NCI-H1092 treated with DMSO at 0.1 percent for 48 hours (cell line): Measurements from ENCODE around the gene DHX40.
"Not testable (repeated sequence)": the region's sequence is repeated elsewhere in the genome, so short reads cannot be mapped to it uniquely, and the experiment has no call there.

Experiments
- DNase-seq: peaks from one replicate; lab custom pipeline; 2025; lab: John Stamatoyannopoulos, UW

The DHX40 gene

DNA sequence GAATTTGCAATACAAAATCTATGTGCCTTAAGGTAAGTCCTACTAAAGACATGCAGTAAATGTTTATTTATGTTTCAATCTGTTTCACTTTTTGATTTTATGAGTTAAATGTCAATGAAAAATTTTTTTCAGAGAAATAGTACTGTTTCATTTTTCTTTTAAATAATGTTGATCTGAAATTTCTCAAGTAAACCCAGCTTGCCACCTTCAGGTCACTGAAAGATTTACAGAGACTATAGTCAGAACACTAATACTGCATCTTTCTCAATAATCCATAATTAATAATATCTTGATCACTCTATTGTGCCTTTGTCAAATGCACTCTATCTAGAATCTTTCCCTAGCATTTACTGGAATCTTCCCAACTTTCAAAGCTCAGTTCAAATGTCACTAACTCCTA is 6.5 kb upstream of the DHX40 start:
- no peak for DNase-seq

DNA sequence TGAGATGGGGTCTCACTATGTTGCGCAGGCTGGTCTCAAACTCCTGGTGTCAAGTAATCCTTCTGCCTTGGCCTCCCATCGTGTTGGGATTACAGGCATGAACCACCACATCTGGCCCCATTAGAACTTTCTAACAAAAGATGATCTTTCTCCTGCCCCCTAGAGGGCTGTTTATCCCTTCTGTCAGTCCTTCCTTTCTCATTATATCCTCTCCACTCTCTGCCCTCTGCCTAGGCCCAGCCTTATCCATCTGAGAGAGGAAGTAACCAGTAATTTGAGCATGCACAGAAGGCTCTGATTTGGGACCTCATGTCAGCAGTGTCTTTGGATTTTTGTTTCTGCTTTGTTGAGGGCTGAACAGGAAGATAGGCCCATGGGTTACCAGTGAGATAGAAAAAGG is 4.4 kb upstream of the DHX40 start:
- no peak for DNase-seq

DNA sequence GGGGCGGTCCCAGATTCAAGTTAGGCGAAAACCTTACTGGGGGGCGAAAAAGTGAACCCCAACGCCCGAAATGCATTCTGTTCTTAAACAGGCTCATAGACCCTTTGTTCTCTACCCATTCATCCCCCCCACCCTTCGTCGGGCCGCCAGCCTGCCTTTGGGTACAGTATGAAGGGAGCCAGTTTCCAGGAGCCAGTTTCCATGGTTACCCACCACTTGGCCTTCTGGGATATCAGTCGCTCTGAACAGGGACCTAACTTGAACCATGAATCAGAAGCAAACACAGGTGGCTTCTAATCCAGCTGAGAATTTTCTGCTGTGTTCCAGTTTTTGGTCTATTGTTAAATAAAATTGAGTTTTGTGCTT is 532 bp downstream of the DHX40 start:
- DNase-seq, result peak; percentile 71

DNA sequence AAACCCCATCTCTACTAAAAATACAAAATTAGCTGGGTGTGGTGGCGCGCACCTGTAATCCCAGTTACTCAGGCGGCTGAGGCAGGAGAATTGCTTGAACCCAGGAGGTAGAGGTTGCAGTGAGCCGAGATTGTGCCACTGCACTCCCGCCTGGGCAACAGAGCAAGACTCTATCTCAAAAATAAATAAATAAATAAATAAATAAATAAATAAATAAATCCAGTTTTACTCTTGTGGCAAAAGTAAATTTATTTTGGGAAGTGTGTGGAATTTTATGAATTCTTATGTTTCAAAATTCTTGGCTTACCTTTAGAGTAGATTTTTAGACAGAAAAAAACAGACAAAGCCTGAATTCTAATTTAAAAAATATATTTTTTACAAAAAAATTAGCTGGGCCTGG is 3.7 kb downstream of the DHX40 start:
- not testable (repeated sequence) for DNase-seq

DNA sequence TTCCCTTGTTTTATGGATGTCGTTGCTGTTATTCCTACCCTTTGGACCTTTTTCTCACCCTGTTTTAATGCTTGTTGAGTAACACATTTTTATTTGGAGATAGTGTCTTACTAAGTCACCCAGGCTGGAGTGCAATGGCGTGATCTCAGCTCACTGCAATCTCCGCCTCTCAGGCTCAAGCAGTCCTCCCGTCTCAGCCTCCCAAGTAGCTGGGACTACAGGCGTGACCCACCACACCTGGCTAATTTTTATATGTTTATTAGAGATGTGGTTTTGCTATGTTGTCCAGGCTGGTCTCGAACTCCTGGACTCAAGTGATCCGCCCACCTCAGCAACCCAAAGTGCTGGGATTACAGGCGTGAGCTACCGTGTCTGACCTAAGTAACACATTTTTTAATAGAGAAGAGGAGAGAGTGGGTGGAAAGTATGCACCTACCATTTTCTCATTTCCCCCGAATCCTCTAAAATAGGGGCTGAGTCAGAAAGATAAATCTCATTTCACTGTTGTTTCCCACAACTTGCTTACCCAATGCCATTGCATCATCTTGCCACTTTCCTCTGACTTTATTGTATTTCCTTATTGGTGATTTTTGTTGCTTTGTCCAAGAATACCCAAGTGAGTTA is 7.0 kb downstream of the DHX40 start:
- DNase-seq, result no peak

DNA sequence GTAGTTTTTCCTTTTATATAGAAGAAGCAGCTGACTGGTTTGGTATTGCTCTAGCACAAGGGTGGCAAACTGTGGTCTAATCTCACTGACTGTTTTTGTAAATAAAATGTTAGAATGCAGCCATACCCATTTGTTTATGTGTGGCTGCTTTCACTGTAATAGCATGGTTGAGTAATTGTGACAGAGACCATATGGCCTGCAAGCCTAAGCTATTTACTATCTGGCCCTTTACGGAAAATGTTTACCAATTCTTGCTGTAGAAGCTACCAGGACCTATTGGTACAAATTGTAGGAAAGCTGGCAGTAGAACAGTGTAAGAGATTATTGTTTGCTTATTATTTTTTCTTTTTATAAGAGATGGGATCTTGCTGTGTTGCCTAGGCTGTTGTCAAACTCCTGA is 18.8 kb downstream of the DHX40 start:
- DNase-seq, result not testable (repeated sequence)

DNA sequence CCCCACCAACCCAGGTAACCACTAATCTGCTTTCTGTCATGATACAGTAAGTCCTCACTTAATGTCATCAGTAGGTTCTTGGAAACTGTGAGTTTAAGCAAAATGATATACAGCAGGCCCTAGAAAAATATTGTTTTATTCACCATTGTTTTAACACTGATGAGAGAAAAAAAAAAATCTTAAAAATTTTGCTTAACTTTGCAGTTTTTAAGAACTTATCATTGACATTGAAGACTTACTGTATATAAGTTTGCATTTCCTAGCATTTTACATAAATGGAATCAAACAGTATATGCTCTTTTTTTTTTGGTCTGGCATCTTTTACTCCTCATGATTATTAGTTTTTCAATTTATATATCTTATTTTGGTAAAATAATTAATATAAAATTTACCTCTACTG is 34.8 kb downstream of the DHX40 start:
- no peak for DNase-seq

DNA sequence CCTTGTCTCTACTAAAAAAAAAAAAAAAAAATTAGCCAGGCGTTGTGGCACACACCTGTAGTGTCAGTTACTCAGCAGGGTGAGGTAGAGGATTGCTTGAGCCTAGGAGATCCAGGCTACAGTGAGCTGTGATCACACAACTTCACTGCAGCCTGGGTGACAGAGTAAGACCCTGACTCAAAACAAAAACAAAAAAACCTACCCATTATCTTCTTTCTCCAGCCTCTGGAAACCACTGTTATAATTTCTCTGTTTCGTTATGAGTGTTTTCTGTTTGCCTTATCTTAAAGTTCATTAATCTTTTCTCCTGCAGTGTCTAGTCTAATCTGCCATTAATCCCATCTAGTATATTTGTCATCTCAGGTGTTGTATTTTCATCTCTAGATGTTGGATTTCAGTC is 35.7 kb downstream of the DHX40 start:
- no peak for DNase-seq

DNA sequence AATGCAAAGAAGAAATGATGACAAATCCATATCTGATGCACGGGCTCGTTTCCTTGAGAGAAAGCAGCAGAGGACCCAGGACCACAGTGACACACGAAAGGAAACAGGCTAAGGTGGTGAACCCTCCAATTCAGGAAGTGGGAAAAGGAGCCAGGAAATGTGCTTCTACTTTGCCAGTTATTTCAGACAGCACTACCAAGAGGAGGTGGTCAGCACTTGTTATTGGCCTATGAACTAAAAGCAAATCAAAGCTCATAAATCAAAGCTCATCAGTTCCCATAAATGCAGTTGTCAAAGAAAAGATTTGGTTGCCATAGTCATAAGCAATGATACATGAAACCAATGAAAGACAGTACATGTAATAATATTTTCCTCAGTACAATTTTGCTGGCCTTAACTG is 41.7 kb downstream of the DHX40 start:
- DNase-seq, result no peak

DNA sequence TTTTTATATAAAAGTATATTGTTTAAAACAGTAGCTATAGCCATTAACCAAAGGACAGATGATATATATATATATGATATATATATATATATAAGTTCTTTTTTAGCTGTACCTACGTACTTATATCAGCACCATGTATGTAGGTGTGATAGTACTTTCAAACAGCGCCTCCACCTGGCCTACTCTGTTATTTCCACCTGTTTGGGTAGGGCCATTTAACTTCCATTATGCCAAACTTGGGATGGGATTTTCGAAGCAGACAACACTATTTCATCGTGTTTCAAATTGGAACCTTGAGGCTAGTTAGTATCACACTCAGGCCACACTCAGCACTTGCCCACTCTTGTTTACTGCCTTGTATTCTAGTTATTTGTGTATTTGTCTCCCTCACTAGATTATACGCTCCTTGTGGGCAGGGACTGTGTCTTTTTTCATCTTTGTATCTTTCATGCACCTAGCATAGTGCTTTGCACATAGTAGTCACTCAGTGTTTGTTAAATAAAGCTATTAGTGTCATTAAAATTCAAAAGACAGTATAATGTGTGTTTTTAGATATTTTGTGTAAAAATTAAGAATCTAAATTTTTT is 42.5 kb downstream of the DHX40 start:
- no peak for DNase-seq

DNA sequence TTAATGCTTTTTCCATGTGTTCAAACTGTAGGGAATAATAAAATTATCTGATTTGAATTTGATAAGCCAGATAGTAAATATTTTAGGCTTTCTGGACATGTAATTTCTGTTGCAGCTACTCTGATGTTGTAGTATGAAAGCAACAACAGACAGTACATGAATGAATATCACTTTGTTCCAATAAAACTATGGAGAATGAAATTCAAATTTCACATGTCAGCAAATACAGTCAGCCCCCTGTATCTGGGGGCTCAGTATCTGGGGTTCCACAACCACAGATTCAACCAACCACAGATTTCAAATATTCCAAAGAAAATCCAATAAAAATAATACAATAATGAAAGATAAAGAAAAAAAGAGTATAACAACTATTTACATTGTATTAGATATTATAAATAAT is 46.1 kb downstream of the DHX40 start:
- no peak for DNase-seq

DNA sequence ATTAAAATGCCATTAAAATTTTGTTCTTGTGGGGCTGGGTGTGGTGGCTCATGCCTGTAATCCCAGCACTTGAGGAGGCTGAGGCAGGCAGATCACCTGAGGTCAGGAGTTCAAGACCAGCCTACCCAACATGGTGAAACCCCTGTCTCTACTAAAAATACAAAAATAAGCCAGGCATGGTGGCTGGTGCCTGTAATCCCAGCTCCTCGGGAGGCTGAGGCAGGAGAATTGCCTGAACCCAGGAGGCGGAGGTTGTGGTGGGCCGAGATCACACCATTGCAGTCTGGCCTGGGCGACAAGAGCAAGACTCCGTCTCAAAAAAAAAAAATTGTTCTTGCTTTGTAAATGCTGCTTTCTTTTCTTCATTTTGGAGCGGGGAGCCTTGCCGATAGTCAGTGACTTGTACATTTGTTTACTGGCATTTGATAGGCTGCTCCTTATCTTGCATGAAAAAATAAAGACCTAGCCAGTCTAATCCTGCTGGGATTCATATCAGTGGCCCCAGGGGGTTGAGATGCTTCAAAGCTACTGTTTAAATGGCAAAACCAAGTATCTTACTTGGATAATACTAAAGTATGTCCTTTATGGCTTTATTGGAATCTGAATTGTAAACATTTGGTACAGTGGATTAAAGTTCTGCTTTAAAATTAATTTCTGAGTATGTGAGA is 51.0 kb downstream of the DHX40 start:
- no peak for DNase-seq

DNA sequence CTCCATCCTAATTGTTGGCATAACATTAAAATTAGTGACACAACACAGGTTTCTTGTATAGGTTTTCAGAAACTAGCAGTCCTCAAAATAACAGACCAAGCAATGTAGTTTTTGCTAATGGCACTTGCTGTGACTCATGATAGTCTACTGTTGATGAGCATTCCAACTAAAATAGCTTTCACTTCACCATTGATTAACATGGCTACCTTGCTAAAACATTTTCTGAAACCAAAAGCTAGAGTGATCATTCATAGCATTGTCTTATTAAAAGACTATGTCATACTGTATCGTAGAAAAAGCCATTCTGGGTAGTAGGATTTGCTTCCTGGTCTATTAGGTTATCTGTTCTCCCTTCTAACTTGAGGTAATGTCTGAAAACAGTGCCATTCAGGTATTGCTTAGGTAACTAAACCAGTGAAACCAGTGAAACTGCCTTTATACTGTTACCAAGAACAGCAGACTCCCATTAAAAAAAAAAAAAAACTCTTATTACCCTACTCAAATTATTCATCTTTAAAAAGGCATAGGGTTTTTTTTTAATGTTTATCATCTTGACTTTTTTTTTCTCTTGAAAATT is 51.8 kb downstream of the DHX40 start:
- no peak for DNase-seq

DNA sequence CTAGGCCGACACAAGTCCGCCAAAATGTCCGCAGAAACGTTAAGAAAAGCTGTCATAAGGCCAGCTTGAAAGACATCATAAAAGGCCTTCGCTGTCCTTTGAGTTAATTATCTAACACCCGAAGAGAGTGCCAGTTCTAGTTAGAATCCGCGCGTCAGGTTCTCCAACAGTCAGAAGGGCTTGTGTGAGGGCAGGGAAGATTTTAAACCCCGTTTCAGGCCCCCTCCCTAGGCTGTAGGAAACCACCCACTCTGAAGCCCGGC is 53.6 kb downstream of the DHX40 start:
- DNase-seq, result no peak

DNA sequence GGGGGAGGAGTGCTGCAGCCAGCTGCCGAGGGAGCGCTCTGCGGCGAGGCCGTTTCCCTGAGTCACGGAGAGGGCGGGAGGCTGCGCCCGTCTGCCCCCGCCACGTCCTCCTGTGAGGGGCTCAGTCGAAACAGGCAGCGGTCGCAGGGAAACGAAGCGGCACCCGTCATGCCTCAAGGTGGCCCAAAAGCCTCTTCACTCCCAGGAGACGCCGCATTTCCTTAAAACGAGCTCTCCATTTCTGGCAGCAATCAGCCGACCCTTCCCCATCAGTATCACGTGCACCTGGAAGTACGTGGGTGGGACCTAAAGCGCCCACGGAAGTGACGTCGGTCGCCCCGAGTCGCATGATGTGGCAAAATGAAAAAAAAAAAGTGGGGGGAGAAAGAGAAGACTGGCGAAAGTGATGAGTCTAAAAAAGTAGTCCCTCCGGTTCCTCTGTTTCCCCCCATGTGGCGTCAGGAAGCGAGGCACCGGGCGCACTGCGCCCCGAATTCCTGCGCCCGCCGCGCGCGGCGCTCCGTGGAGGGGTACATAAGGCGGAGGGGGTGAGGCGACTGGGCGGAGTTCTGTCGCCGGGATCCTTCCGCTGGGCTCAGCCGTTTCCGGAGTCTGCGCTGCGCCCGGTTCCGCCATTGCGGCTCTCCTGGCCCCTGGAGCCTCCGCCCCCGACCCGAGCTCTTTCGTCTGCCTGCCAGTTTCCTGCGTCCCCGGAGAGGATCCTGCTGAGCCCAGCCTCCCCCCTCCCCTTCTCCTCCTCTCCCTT is 54.1 kb downstream of the DHX40 start, which contains the start of gene CLTC:
TSS of gene CLTC (plus strand) at position 598 of the 766 bp plus-strand sequence. CDS start 237 bp downstream, outside the sequence.
- peak; percentile 96 for DNase-seq

DNA sequence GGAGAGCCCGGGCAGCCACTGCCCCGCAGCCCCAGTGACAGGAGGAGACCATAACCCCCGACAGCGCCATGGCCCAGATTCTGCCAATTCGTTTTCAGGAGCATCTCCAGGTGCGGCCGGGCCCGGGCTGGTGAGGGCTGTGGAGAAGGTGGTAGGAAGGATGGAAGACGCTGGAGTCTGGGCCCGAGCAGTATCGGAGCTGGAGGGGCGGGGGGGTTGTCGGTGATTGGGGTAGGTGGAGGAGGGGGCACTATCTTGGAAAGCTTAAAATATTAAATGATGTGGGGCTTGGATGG is 54.6 kb downstream of the DHX40 start:
- no peak for DNase-seq

DNA sequence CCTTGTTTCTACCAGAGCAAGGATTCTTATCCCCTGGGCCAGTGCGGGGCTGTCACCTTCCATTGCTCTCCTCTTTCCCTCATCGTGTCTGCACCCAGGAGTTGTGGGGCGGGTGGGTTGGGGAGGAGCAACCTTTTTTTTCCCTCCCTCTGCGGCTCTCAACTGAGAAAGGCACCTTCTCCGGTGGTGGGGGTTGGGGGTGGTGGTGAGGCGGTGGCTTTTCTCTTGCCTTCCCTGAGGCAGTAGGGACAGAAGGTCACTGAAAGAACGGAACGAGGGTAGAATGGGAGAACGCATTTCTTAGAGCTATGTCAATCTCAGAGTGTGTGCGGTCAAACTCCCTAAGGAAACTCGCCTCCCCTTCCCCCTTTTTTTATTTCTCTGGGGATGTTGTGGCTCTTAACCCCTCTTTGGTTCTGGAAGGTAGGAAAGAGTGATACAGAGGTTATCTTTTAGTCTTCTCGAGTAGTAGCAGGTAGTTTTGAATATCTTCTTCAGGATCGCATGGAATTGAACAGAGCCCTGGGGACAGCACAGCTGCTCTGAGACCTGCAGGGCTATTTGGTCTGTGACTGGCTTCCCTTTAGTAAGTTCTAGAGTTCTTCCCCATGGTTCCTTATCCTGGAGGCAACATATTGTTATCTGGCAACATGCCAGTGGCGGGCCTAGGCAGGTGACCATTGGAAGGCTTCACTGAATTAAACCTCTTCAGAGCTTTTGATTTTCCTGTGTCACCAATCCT is 55.3 kb downstream of the DHX40 start:
- peak; percentile 15 for DNase-seq

DNA sequence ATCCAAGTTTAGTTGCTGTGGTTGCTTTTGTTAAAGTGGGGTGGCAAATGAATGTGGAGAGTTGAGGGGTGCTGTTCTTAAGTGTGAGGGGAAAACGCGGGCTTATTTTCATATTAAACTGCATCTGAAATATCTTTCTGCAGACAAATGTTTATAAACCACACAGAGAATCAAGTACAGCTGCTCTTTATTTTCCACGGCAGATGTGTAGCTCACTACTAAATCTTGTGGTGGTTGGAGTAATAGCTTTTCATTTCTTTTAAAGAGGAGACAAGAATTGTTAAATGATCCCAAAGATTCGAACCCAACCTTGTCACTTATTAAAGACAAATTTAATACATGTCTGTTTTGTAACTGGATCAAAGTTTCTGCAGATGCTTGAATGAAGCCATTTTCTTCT is 56.4 kb downstream of the DHX40 start:
- DNase-seq, result no peak

DNA sequence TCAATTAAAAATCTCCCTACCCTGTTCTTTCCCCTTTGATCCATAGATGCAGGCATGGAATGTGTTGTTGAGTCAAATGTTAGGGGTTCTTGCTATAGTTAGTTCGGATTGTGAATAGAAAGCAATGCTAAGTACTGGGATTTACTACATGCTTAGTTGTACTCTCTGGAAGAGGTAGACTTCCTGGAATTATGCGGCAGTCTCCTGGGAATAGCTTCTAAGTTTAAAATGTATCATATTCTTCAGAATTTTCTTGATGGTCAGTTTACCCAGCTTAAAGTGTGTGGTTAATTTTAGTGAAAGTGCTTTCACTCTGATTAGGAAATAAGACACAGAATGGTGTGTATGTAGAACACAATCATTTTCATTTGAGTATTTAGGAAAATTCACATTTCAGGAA is 57.7 kb downstream of the DHX40 start:
- no peak for DNase-seq

DNA sequence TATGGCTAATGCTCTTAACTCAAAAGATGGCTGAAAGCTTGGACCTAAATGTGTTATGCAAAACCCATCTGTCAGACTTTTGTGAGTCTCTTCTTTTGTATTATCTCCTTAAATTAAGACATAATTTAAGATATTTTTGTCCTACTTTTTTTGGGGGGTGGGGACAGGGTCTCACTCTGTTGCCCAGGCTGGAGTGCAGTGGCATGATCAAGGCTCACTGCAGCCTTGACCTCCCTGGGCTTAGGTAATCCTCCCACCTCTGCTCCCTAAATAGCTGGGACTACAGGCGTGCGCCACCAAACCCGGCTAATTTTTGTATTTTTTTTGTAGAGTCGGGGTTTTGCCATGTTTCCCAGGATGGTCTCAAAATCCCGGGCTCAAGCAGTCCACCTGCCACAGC is 61.3 kb downstream of the DHX40 start:
- DNase-seq, result no peak

DNA sequence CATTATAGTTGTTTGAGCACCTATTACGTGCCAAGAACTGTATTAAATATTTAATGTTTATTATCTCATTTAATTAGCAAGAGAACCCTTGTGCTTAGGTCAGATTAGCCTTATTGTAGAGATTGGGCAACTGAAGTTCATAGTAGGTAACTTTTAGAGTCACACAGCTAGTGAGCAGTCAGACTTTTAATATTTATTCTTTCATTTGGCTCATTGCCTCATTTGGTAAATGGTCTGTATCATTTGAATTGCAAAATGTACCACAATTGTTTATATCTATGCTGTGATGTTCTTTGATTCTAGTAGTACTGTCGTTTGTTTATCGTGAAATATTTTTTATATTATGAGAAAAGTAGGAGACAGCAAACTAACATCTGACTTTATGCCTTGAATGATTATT is 61.9 kb downstream of the DHX40 start:
- no peak for DNase-seq

DNA sequence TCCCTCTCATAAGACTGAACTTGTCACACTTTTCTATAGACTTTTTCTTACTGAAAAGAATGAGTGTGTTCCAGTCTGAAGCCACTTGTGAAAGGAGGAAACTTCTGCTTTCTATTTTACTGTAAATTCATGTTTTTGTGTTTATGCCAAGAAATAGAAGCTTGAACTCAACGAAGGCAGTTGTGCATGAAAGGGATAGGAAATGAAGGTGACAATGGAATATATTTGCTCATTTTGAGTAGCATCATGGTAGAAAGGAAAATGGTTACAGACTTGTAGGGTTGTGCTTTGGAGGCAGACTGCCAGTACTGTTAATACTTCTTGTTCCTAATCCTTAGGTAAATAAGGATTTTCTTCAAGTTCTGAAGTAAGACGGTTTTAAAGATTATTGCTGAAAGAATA is 62.4 kb downstream of the DHX40 start:
- no peak for DNase-seq
